Inflammatory macrophage (primary cell): ENCODE data around the gene PRR9.
A peak's percentile ranks its signal among the peaks of the same experiment; 100 is the strongest.
"Not testable (repeated sequence)": the region's sequence is repeated elsewhere in the genome, so short reads cannot be mapped to it uniquely, and the experiment has no call there.

ENCODE experiments used
- DNase-seq, 2 donors: peaks; one replicate each; pipeline ENCODE4 v3.0.0-alpha.2; 2020 to 2022

The PRR9 gene

DNA sequence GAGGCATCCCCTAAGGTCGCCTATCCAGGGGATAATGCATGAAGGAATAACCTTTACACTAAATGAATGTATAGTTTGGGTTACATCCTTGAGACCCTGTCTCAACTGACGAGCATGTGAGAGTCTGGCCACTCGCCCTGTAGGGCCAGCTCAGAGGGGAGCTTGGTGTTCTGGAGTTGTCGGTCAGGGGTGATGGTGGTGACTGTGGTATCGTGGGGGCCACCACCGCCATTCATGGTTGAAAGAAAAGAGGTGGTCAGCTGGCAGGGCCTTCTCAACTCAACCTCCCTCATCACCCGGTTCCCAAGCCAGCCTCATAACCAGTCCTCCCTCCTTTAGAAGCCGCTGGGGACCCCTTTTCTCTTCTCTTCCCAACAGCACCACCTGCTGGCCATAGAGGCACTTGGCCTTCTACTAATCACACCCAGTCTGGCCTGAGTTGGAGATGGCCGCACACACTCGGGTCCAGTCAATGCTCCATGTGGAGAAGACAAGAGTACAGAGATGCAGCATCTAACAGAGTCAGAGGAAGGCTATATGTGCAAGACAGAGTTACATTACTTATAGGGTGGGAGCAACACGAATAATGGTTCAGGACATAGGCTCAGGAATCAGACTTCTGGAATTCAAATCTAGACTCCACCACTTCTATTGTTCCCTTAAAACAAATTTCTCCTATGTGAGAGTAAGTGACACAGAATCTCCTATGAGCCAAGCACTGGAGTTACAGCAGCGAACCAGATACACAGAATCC lies 11.9 kb downstream of the PRR9 start:
- not testable (repeated sequence) for DNase-seq

DNA sequence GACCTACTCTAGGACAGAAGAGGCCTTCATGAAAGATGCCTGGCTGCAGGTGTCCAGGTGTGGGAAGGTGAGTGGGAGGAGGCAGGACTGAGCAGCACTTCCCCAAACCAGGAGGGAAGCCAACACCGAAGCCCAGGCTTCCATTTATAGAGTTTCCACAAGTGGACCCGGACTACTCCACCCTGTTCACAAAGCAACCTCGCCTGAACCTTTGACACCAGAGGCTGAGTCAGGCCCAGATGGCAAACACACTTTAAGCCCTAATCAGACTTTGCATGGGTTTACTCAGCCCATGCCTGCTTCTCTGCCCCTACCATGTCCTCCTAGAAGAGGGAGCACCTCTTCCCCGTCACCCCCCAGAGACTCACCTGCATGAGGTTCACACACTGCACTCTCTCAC lies 14.0 kb downstream of the PRR9 start:
- DNase-seq = no peak

DNA sequence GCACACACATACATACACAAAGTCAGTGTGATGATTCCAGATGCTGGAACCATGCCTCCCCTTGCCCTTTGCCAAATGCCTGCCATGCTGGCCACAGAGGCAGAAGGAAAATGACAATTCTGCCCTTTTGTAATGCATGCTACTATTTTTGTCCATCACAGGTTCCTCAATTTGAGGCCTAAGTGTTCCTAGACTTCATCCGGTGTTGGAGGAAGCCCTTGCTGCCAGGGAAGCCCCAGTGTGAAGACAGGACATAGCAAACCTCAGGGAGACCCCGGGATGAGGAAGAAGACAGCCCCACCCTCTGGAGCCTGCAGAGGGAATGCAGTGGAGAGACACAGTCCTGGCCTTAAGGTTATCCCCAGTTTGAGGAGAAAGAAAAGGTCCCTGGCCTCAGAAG lies 14.4 kb downstream of the PRR9 start:
- DNase-seq = peak; percentile 68 to 69

DNA sequence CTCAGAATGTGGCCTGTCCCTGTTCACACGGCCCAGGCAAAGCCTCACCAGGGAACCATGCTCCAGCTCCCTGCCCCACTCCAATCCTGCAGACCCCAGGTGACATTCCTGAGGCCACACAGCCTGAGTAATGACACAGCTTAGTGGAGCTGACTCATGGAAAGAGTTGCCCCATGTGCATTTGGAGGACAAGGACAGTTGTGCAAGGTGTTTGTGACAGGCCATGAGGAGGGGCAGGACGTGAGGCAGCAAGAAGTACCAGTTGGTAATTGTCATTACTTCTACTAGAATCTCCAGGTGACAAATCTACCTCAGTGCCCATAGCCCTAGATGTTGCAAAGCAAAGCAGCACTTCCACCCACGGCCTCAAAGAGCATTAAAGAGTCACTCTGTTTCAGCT lies 15.2 kb downstream of the PRR9 start:
- DNase-seq = peak; percentile 42 to 50

DNA sequence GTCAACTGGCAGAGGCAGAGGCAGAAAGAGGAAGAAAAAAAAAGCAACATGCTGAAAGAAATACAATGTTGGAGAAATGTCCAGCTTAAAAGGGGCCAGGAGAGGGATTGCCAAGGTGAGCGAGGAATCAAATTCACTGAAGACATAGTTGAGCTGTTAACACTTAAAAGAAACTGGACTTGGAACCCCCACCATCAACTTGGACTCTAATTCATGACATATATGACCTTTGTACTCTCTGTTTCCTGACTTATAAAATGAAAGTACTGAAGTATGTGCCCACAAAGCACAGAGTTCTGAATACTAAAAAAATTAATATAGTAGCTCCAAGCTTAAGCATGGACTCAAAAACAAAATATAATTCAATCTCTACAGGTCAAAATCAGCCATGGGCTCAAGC lies 16.1 kb downstream of the PRR9 start:
- no peak for DNase-seq

DNA sequence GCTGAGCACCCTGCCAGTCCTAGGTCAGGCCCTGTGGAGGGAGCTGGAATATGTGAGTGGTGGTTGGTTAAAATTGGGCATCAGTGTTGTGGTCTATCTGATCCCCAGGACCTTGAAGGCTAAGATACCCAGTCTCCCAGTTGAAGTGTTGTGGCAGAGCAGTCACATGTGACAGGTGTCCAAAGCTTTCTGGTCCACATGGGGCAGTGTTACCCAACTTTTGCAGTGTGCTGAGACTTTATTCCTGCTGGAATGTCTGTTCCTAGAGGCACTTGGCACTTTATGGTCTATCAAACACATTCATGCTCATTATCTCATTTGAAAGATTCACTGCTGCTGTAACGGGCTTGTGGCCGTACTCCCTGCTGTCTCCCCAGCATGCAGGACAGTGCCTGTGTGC lies 21.1 kb downstream of the PRR9 start:
- no peak for DNase-seq

DNA sequence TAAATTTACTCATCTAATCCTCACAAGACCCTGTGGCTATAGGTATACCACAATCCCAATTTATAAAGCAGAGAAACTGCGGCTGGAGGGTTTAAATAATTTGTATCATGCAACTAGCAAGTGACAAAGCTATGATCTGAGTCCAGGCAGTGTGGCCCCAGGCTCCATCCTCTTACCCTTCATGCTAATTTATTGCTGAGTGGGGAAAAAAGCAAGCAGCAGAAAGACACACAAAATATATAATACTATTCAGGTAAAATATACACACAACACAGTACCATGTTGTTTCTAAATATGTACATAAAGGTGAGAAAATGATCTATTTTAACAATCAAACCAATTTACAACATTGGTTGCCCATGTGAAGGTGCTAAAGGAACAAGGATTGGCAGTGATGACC lies 24.8 kb downstream of the PRR9 start:
- no peak for DNase-seq

DNA sequence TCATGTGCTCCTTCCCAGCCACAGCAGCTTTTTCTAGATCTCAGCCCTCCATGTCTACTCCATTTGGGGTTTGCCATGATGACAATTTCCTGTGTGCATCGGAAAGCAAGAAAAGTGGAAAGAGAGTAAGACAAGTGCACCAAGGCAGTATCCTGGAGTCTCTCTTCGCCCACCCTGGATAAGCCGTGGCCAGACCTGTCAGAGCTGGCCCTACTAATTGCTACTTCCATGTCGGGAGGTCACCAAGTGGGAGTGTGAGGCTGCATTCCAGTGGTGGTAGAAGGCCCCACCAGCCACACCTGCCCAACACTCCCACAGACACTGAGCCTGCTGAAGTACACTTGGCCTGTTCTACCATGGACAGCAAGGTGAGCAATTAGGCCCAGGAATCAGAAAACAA lies 28.1 kb downstream of the PRR9 start:
- no peak for DNase-seq

DNA sequence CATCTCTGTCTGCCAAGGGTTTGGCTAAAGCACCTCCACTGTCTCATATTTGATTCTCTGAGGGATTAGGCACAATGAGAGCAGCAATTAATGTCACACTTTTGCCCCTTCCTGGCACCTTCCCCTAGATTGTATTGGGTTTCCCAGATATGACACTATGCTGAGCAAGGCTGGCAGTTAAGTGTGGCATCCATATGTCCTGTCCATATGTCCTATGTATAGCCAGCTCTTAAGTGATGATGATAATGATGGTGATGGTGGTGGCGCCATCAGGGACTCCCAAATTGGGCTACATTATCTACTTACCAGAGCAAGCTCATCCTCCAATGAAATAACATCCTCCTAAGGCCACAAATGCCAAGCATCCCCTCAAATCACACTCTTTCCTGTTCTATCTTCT lies 28.6 kb downstream of the PRR9 start:
- DNase-seq = no peak

DNA sequence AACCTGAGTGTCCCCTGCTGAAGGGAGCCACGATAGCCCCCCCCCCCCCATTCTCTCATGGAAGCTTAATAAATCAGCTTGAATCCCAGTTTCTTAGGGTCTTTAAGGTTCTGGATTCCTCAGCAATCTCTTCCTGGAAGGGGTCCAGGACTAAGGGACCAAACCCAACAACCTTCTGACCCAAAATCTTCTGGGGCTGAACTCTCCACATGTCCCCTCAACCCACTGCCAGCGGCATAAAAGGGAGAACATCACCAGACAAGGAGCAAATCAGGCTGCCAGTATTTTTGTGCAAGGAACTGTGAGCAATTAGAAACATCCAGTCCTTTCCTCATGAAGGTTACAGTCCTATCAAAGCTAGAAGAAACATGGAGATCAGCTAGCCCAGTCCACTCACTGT lies 29.4 kb downstream of the PRR9 start:
- DNase-seq = no peak

DNA sequence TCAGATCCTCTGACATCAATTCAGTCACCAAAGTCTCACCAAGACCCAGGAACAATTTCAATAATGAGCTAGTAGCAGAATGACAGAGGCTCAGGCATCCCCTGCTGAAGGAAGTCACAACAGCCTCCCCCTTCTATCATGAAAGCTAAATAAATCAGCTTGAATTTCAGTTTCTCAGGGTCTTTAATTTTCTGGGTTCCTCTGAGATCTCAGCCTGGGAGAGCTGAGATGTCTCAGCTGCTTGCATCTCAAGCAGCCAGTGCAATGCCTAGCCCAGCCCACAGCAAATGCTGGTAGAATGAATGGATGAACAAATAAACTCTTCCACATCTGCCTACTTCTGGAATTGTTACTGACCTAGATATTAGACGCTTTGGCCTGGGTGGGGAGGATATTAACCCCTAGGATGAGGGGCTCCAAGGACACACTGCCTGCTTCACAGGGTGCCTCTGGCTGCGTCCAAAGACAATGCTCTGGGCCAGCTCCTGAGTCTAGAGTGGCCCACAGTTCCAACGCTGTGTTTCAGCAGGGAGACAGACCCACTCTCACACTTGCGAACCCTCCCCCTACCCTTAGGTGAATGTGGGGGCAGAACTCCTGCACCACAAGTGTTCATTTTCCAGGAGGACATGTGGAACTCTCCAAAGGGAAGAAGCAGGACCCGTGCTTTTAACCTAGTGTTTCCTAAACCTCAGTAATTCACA lies 30.9 kb downstream of the PRR9 start:
- no peak for DNase-seq

DNA sequence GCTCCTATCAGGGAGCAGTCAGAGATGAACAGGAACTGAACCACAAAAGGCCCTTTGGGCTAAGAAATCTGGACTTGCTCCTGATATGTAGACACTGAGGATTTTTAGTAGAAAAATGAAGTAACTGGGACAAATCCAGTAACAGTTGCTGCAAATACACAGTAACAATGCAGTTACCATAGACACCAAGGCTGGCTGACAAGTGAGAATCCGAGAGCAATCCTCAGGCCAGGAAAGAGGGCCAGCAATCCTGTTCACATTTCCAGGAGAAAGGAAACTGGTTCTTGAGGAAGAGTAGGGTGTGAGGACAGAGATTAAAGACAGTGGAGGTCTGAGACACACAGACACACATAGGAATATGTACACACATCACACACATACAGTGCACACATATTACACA lies 32.8 kb downstream of the PRR9 start:
- no peak for DNase-seq

DNA sequence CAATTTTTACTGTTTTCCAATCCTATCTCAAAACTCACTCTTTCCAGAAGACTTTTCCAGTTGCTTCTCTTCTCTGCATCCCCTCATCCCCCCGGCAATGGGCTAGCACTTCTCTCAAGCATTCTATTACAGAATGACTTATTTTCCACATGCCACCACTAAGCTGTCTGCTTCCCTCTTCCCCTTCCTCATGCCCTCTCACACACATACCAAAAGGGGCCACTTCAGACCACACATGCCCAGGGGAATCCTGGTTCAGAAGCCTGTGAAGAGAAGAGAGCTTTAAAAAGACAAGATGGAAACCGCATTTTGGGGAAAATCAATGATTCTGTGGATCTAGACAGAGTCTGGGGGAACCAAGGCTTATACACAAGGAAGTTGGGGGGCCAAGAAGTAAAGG lies 33.7 kb downstream of the PRR9 start:
- DNase-seq = no peak

DNA sequence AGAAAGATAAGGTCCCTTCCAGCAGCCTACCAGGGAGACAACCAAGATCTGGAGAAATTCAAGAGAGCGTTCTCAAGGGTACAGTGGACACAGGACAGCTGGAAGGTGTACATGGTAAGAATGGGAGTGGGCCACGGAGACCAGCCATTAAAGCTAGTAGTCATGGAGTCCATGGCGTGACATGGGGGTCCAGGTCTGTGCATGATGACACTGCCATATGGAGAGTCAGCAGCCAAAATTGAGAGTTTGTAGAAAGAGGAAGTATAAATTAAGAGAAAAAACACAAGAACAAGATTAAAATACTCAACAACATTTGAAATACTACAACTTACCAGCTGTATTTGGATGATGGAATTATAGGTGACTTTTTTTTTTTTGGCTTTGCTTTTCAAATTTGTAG lies 34.2 kb downstream of the PRR9 start:
- DNase-seq = no peak

DNA sequence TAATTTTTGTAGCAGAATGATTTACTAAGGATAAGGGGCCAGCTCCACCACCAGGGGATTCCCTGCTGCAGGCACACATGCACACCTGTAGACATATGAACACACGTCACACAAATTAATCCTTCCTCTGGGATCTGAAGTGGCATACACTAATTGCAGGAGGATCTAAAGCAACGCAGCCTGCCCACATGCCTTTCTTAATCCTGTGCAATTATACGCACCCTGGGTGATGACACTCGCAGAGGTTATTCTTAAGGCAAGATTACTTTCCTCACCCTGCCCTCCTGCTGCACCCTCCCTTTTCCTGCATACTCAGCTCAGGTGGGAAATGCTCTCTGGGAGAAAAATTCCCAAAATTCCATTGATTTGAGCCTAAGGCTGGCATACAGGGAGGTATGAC lies 34.6 kb downstream of the PRR9 start:
- DNase-seq = no peak

DNA sequence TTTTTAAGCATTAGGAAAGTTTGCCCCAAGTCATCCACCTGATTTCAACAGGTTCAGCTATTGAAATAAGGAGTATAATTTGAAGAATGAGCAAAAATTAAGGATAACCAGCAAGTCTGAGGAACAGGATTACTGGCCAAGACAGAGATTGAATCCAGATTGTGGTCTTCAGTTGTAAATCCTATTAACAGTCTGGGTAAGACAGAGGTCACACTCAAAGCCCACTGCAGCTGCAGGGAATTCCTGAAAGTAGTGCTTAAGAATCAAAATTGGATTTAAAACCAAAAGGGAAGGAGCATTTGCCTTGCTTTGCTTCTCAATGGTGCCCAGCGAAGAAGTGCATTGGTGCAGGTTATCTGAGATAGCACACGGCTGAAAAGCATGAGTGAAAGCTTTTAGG lies 35.7 kb downstream of the PRR9 start:
- DNase-seq = no peak

DNA sequence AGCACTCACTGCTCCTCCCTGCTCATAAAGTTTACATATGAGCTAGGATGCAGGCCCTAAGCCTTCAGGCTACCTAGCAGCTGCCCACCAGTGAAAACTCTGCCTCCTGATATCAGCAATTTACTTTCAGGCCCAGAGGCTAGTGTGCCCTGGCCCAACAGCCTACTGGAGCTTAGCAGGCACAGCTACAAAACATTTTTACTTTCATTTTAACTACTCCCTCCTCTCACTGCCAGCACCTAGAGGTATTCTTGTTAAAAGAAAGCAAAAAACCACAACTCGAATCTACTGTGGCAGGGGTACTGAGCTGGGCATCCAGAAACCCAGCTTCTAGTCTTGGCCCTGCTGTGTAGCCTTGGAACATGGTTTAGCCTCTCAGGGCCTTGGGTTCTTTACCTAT lies 36.3 kb downstream of the PRR9 start:
- no peak for DNase-seq

DNA sequence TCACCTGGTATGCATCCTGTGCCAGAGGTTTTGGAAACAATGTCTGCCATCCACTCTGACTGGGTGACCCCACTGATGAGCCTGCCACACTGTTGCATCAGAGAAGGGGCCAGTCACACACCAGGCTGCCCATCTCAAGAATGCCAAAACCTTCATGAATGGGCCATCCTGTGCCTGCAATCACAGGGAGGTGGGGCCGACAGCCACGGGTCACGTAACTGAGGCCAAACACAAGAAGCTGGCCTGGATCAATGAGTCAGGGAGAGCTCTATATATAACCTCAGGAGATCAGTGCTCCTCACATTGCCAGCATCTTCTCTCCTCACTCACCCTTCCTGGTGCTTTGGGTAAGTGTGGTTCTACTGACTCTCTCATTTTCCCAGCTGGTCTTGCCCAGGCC lies 42.0 kb downstream of the PRR9 start, which contains the start of gene LORICRIN:
LORICRIN (plus strand) TSS at position 301 of the 400 bp plus-strand sequence. CDS start 1,263 bp downstream, outside the sequence.
- DNase-seq = no peak

DNA sequence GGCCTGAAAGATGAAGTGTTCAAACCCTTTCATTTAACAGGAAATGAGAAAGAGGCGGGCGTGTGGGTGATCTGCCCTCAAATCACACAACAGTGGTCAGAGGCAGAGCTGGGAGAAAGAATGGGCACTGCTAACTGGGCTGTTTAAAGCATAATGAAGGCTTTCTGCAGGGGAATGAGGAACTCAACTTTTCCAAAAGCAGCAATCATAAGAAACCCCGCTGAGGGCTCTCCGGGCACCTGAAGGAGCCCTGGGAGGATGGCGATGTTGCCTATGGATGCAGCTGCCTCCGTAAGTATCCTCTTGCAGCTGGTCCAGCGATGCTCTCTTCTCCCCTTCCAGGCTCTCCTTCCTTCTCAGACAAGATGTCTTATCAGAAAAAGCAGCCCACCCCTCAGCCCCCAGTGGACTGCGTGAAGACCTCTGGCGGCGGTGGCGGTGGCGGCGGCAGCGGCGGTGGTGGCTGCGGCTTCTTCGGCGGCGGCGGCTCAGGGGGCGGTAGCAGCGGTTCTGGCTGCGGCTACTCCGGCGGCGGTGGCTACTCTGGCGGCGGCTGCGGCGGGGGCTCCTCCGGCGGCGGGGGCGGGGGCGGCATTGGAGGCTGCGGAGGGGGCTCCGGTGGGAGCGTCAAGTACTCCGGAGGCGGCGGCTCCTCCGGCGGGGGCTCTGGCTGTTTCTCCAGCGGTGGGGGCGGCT lies 43.3 kb downstream of the PRR9 start:
- peak; percentile 48 to 69 for DNase-seq

DNA sequence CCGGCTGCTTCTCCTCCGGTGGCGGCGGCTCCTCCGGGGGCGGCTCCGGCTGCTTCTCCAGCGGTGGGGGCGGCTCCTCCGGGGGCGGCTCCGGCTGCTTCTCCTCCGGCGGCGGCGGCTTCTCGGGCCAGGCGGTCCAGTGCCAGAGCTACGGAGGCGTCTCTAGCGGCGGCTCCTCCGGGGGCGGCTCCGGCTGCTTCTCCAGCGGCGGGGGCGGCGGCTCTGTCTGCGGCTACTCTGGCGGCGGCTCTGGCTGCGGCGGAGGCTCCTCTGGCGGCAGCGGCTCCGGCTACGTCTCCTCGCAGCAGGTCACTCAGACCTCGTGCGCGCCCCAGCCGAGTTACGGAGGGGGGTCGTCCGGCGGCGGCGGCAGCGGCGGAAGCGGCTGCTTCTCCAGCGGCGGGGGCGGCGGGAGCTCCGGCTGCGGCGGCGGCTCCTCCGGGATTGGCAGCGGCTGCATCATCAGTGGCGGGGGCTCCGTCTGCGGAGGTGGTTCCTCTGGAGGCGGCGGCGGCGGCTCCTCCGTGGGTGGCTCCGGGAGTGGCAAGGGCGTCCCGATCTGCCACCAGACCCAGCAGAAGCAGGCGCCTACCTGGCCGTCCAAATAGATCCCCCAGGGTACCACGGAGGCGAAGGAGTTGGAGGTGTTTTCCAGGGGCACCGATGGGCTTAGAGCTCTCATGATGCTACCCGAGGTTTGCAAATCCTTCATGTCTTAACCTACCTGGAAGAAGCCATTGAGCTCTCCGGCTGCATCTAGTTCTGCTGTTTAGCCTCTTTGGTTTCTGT lies 44.1 kb downstream of the PRR9 start:
- DNase-seq = peak in 1 of 2 donors; percentile 6

DNA sequence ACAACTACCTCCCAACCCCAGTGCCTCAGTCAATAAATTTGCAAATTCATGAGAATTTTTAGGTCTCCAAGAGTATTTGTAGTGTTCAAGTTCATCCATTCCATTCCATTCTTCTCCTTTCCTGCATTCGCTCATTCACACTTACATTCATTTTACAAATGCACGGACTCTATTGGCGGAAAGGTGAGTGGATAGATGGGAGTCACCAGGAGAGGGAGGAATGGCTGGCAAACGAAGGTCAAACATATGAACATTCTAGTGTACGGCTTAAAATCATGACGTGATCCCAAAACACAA lies 44.6 kb downstream of the PRR9 start:
- no peak for DNase-seq

DNA sequence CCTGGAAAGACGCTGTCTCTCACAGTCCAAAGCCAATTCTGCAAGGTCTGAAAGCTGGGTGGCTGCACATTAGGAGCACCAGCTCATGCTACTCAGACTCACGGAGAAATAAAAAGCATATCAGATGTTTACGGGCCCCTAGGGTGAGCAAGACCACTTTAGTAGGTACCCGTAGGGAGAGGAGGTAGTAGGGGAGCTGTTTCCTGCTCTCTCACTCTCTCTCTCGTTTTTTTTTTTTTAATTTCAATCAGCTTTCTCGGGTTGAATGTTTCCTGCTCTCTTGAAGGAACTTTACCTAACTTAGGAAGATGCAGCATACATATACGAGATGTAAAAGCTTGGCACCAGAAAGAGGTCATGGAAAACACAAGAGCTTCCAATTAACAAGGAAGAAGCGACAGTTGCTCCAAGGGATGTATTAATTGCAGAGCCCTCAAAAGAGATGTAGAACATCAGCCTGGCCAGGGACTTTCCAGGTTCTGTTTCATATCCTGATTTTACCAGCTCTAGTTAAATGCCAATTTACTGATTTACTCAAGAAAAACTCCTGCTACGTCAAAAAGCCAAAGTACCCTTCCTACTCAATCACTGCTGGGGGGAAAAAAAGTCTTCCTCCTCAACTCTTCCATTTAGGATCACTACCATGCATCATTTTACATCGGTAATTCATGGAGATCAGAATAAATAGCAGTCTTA lies 45.2 kb downstream of the PRR9 start:
- peak in 1 of 2 donors; percentile 27 for DNase-seq

DNA sequence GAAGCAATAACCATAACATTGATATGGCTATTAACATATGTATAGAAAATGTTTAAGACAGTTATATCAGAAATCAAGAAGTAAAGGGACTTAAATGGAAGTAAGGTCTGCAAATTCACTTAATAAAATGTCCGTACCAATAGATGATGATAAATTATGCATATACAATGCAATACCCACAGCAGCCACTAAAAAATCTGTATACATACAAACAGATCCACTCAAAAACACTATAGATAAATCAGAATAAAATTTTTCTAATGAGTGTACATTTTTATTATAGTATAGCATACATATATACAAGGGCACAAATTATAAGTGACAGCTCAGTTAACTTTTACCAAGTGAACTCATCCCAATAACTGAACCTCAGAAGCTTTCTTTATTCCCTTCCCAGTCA lies 48.1 kb downstream of the PRR9 start:
- DNase-seq = no peak
